OCI-LY7 (cell line): ENCODE measurements around the gene ZNF557.

Experiments used
- CTCF ChIP-seq: fragments of 200-600 bp; sonication (generic); conservative IDR thresholded peaks from 2 replicates; pipeline ENCODE4 v1.5.1; 2014; ENCODE audit warnings: mild to moderate bottlenecking, antibody characterized with exemption, low read length, moderate library complexity, mixed read lengths
- EZH2phosphoT487 ChIP-seq: fragments of 200-600 bp; sonication (generic); IDR thresholded peaks from 2 replicates; pipeline ENCODE4 v1.6.1; 2018; ENCODE audit warnings: low read depth, borderline replicate concordance, mild to moderate bottlenecking, mixed run types, antibody characterized with exemption, low read length, moderate library complexity, mixed read lengths

- no peak for TF ChIP-seq CTCF
- no peak for TF ChIP-seq EZH2phosphoT487
Observed at GRCh38 chr19:7126132-7126531, 56.6 kb downstream of the ZNF557 start.
